MM.1S (cell line): ENCODE results near the gene MYLK.

Source experiments
- CTCF ChIP-seq: fragments of 300-600 bp; sonication (generic); IDR thresholded peaks from 2 replicates; pipeline ENCODE4 v1.5.1; 2016; ENCODE audit warnings: antibody characterized with exemption, low read length, mixed read lengths
- EZH2 ChIP-seq: fragments of 300-600 bp; sonication (generic); optimal IDR thresholded peaks from 2 replicates; pipeline ENCODE3; 2017; ENCODE audit warnings: low read depth, mild to moderate bottlenecking, antibody characterized with exemption, low read length, mixed read lengths

- no peak for TF ChIP-seq EZH2
- TF ChIP-seq CTCF: no peak
These were observed 227.0 kb downstream of the MYLK start for GRCh38 chr3:123657111-123657510.
